K562 (cell line): ENCODE results near the gene SRCAP. TPM values are rescaled to one million over a fixed set of nuclear protein-coding genes. Genes with fewer than 3 reads are reported as not detected.

Source experiments
- C11orf30 ChIP-seq: fragments of 450-650 bp; IDR thresholded peaks from 2 replicates; pipeline ENCODE4 v1.6.1; 2016; ENCODE audit warnings: low read depth, mild to moderate bottlenecking
- CHD2 ChIP-seq: IDR thresholded peaks from 2 replicates; pipeline ENCODE4 v1.6.1; 2011; ENCODE audit warnings: low read depth, low read length
- HMGN3 ChIP-seq: IDR thresholded peaks from 2 replicates; pipeline ENCODE4 v1.6.1; 2011; ENCODE audit warnings: borderline replicate concordance, low read depth, mild to moderate bottlenecking, mixed read lengths, low read length; ENCODE audit not compliant: insufficient read length; ENCODE audit errors: extremely low read depth
- HNRNPUL1 ChIP-seq: fragments of 200-400 bp; formaldehyde crosslinking; IDR thresholded peaks from 2 replicates; pipeline ENCODE4 v1.6.1; 2017; ENCODE audit warnings: low read length
- NELFE ChIP-seq: IDR thresholded peaks from 2 replicates; pipeline ENCODE4 v1.6.1; 2011; ENCODE audit warnings: mild to moderate bottlenecking; ENCODE audit not compliant: insufficient read depth, insufficient read length
- PML ChIP-seq: IDR thresholded peaks from 2 replicates; pipeline ENCODE4 v1.6.1; 2012; ENCODE audit warnings: low read length, inconsistent platforms
- RNF219 ChIP-seq: fragments of 250-450 bp; sonication (Bioruptor Pico); IDR thresholded peaks from 2 replicates; pipeline ENCODE4 v1.5.0; 2022; ENCODE audit warnings: mild to moderate bottlenecking
- RREB1 ChIP-seq: fragments of 250-450 bp; sonication (Bioruptor Pico); IDR thresholded peaks from 2 replicates; pipeline ENCODE4 v1.4.0; 2020
- TCFL5 ChIP-seq: fragments of 250-450 bp; sonication (Bioruptor Pico); conservative IDR thresholded peaks from 2 replicates; pipeline ENCODE4 v1.6.1; 2021; ENCODE audit warnings: mild to moderate bottlenecking, moderate library complexity, matching md5 sums
- TRIM25 ChIP-seq: fragments of 450-650 bp; IDR thresholded peaks from 2 replicates; pipeline ENCODE4 v1.7.0; 2016; ENCODE audit warnings: borderline replicate concordance
- ZBTB33 ChIP-seq: sonication (generic); formaldehyde crosslinking; IDR thresholded peaks from 2 replicates; pipeline ENCODE4 v1.8.1; 2023; ENCODE audit warnings: mild to moderate bottlenecking, missing genetic modification reagents
- ZC3H11A ChIP-seq: IDR thresholded peaks from 2 replicates; pipeline ENCODE4 v1.6.1; 2012; ENCODE audit warnings: low read depth, low read length, improper control_type of control experiment
- ZNF354B ChIP-seq: fragments of 250-450 bp; sonication (Bioruptor Pico); IDR thresholded peaks from 2 replicates; pipeline ENCODE4 v1.4.0; 2020
- ZNF408 ChIP-seq: fragments of 250-450 bp; sonication (Bioruptor Pico); IDR thresholded peaks from 2 replicates; pipeline ENCODE4 v1.4.0; 2020; ENCODE audit warnings: low read depth, mild to moderate bottlenecking, moderate library complexity
- ZNF655 ChIP-seq: fragments of 250-450 bp; sonication (Bioruptor Pico); IDR thresholded peaks from 2 replicates; pipeline ENCODE4 v1.5.0; 2021
- ZNF707 ChIP-seq: fragments of 250-450 bp; sonication (Bioruptor Pico); conservative IDR thresholded peaks from 2 replicates; pipeline ENCODE4 v1.8.0; 2022; ENCODE audit warnings: inconsistent platforms, mild to moderate bottlenecking, moderate library complexity
- polyA plus RNA-seq, 8 experiments: library from polyadenylated mRNA; depleted of rRNA in 4 of 8; stranded (reverse) in 5 of 8; unstranded in 3 of 8; fragments of >200 nt; fragmentation: Nextera tagmentation in 2 of 8; fragmentation: Illumina TruSeq in 1 of 8; extraction: Ambion mirVana in 2 of 8; extraction: Trizol in 1 of 8; gene quantifications; 2 replicates each; pipeline versions ENCODE4 v1.2.1 to v1.2.3, GENCODE V29; 2011 to 2014; ENCODE audit warnings: inconsistent platforms in 1 of 8, missing spikeins in 1 of 8
- total RNA-seq, 7 experiments: library from RNA; depleted of rRNA in 6 of 7; stranded (reverse); fragments of >200 nt in 6 of 7; fragmentation: Illumina TruSeq in 2 of 7; extraction: Trizol in 2 of 7; gene quantifications; 2 replicates each; pipeline versions ENCODE4 v1.2.1 to v1.2.3, GENCODE V29; 2011 to 2021; ENCODE audit warnings: low replicate concordance in 1 of 7

The SRCAP gene
- total and polyA plus RNA-seq, 9 of the 15 experiments (the other 6 are each of a cell fraction or from before 2014, with no cell fraction given), result 0.21 to 62.6 (median 5.8) TPM

GRCh38 chr16:30761427-30761927 lies 62.5 kb downstream of the SRCAP start (continued):
- no peak for TF ChIP-seq TRIM25
- no peak for TF ChIP-seq RREB1 (CRISPR knock-in tag)
- TF ChIP-seq NELFE, result no peak
- no peak for TF ChIP-seq HNRNPUL1
- TF ChIP-seq ZBTB33, result peak; percentile 66
- no peak for TF ChIP-seq ZC3H11A
- no peak for TF ChIP-seq PML
- no peak for TF ChIP-seq ZNF707 (CRISPR knock-in tag)
- TF ChIP-seq RNF219 (CRISPR knock-in tag), result no peak
- no peak for TF ChIP-seq TCFL5 (CRISPR knock-in tag)
- no peak for TF ChIP-seq CHD2
- no peak for TF ChIP-seq ZNF354B (CRISPR knock-in tag)
- TF ChIP-seq ZNF655, result no peak
- TF ChIP-seq C11orf30, result no peak
- peak; percentile 82 for TF ChIP-seq HMGN3
- TF ChIP-seq ZNF408, result no peak
